Measurements from ENCODE around the gene ZG16. TPM values are rescaled to one million over a fixed set of nuclear protein-coding genes. Genes with fewer than 3 reads are reported as not detected.
A peak's percentile ranks its signal among the peaks of the same experiment; 100 is the strongest.

Gene ZG16
- total RNA-seq, 1 donor from 2014 or later = not detected

DNA sequence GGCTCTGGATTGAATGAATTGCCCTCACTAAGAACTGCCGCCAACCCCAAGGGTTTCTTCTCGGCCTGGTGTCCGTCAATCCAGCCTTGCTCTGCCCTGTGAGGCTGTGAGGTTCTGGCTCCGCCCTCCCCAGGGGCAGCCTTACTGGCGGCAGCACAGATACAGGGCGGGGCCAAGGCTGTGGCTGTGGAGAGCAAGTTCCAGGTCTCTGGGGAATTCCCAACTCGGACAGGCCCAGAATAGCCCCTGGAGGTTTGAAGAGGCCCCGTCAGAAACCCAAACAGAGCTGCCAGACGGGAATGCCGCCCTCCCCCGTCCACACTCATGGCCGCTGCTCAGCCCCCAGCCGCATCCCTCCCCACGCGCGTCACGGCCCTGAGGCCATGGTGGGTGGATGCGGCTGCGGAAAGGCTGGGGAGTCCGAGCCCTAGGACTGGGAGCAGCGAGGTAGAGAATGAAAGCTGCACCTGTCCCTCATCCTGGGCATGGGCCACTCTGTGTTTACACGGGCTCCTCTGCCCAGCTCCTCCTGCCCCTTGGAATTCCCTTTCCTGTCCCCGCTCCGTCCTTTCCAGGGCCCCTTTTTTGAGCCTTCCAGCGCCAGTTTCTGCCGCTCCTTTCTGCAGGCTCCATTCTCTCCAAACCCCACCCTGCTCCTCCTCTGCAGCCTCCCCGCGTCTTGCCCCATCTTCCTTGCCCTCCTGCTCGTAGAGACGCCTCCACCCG lies 33.3 kb downstream of the ZG16 start:
- intact Hi-C loops (cut with DNase I) = no loop called here
- Histone ChIP-seq H3K9me3 (no peaks in the 10 kb centered on the region), H3K4me1 (peaks cover 61% of the 10 kb centered on the region), H3K4me3 (peak overlapping the region; percentile 61), H3K27ac (peak overlapping the region; percentile 80), H3K27me3 (ENCODE audit: low read depth) (no peaks in the 10 kb centered on the region), H3K36me3 (peaks cover 21% of the 10 kb centered on the region)
- TF ChIP-seq, protein P1, sequence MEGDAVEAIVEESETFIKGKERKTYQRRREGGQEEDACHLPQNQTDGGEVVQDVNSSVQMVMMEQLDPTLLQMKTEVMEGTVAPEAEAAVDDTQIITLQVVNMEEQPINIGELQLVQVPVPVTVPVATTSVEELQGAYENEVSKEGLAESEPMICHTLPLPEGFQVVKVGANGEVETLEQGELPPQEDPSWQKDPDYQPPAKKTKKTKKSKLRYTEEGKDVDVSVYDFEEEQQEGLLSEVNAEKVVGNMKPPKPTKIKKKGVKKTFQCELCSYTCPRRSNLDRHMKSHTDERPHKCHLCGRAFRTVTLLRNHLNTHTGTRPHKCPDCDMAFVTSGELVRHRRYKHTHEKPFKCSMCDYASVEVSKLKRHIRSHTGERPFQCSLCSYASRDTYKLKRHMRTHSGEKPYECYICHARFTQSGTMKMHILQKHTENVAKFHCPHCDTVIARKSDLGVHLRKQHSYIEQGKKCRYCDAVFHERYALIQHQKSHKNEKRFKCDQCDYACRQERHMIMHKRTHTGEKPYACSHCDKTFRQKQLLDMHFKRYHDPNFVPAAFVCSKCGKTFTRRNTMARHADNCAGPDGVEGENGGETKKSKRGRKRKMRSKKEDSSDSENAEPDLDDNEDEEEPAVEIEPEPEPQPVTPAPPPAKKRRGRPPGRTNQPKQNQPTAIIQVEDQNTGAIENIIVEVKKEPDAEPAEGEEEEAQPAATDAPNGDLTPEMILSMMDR (IDR thresholded peaks at IDR 0.05) = no peak
- peak; percentile 98 for DNase-seq
- peak; percentile 79 to 80 for ATAC-seq

DNA sequence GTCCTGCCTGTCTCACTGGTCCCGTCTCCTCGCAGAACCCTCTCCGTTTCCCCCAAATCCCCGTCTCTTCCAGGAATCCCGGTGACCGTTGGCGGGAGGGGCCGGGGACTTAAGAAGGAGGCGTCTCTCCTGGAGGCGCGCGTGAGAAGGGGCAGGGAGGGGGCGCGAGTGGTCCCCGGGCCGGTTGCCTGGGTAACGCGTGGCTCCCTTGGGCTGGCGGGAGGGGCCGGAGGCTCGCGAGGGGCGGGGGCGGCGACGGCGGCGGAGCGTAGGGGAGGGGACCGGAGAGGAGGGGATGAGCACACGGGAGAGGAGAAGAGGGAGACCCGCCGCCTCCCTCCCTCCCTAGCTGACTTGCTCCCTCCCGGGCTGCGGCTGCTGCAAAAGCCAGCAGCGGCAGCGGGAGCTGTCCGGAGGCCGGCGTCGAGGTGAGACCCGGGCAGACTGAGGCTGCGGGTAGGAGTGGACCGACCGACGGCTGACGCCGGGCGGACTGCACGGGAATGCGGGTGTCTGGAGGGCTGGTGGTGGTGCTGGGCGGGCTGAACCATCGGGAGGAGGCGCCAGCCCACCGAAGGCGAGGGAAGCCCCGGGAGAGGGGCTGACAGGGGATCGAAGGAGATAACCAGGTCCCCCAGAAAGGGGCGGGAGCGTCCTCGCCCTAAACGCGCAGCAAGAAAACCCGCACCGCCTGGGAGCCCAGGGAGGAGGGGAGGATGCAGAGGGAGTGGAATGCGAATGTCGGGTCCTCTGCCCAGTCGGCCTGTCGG lies 34.0 kb downstream of the ZG16 start, which contains the start of gene PRRT2:
Gene PRRT2 (plus strand): TSS at position 298 of the 770 bp plus-strand sequence. CDS start 862 bp downstream, outside the sequence.
- ATAC-seq (no peak), DNase-seq (peak; percentile 73)
- Histone ChIP-seq H3K4me1 (peaks cover 65% of the 10 kb centered on the region), H3K36me3 (peaks cover 21% of the 10 kb centered on the region), H3K27me3 (ENCODE audit: low read depth) (no peaks in the 10 kb centered on the region), H3K27ac (peak within 1 kb of the TSS; percentile 80), H3K9me3 (no peaks in the 10 kb centered on the region), H3K4me3 (peak within 1 kb of the TSS; percentile 61)
- TF ChIP-seq, protein P1 (IDR thresholded peaks at IDR 0.05) = no peak
- intact Hi-C loops (cut with DNase I) = no loop called here

DNA sequence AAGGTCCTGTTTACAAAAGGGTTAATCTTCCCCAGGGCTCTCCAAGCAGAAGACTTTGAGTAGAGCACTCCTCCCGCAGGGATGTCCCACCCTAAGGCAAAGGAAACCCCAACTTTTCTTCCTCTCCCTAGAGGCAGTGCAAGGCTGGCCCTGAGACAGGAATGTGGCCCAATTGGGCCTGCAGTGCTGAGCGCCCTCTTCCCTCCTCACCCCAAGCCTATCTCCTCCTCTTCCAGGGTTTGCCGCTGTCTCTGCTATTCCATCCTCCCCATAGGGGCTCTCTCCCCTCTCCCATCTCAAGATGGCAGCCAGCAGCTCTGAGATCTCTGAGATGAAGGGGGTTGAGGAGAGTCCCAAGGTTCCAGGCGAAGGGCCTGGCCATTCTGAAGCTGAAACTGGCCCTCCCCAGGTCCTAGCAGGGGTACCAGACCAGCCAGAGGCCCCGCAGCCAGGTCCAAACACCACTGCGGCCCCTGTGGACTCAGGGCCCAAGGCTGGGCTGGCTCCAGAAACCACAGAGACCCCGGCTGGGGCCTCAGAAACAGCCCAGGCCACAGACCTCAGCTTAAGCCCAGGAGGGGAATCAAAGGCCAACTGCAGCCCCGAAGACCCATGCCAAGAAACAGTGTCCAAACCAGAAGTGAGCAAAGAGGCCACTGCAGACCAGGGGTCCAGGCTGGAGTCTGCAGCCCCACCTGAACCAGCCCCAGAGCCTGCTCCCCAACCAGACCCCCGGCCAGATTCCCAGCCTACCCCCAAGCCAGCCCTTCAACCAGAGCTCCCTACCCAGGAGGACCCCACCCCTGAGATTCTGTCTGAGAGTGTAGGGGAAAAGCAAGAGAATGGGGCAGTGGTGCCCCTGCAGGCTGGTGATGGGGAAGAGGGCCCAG lies 34.9 kb downstream of the ZG16 start:
- Histone ChIP-seq H3K9me3 (no peaks in the 10 kb centered on the region), H3K27me3 (ENCODE audit: low read depth) (no peaks in the 10 kb centered on the region), H3K27ac (peak overlapping the region; percentile 31), H3K4me3 (peak overlapping the region; percentile 61), H3K36me3 (peaks cover 27% of the 10 kb centered on the region), H3K4me1 (peaks cover 68% of the 10 kb centered on the region)
- TF ChIP-seq, protein P1 (IDR thresholded peaks at IDR 0.05) = no peak
- DNase-seq = no peak
- ATAC-seq = no peak
- intact Hi-C loops (cut with DNase I) = no loop called here

DNA sequence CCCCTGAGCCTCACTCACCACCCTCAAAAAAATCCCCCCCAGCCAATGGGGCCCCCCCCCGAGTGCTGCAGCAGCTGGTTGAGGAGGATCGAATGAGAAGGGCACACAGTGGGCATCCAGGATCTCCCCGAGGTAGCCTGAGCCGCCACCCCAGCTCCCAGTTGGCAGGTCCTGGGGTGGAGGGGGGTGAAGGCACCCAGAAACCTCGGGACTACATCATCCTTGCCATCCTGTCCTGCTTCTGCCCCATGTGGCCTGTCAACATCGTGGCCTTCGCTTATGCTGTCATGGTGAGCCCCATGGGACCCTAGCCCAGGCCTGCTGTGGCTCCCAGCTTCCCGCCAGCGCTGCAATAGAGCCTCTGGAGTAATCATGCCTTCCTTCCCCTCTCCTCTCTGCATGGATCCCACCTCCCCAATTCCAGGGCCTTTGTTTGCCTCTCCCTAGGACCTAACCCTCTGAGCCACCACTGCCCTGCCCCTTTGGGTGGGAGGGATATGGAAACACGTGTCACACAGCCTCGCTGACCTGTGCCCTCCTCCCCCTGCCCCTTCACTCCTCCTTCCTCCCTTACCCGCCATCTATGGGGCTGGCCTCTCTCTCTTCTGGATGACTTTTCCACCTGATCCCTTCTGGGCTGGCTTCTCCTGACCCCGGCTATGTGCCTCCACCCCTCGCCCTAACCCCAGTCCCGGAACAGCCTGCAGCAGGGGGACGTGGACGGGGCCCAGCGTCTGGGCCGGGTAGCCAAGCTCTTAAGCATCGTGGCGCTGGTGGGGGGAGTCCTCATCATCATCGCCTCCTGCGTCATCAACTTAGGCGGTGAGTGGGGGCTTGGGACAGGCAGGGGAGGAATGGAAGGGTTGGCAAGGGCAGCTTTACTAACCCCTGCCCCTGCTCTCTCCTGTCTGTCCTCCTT lies 35.8 kb downstream of the ZG16 start:
- DNase-seq = no peak
- no peak overlapping the region for H3K27ac ChIP-seq

More for the DNA sequence above, 35.8 kb downstream of the ZG16 start:
- H3K27me3 ChIP-seq (ENCODE audit: low read depth) = no peaks in the 10 kb centered on the region
- peaks cover 68% of the 10 kb centered on the region for H3K4me1 ChIP-seq
- TF ChIP-seq, protein P1 (IDR thresholded peaks at IDR 0.05) = no peak
- ATAC-seq = no peak
- H3K9me3 ChIP-seq = no peaks in the 10 kb centered on the region
- H3K36me3 ChIP-seq = peaks cover 31% of the 10 kb centered on the region
- no peak overlapping the region for H3K4me3 ChIP-seq
- intact Hi-C loops (cut with DNase I) = no loop called here
